ENCODE data around the gene NFATC2.

NFATC2 gene

GRCh38 chr20:51536116-51537069, 6.1 kb downstream of the NFATC2 start:
- DNase-seq: no peak

GRCh38 chr20:51535674-51536073, 6.8 kb downstream of the NFATC2 start:
- no peak for DNase-seq

GRCh38 chr20:51535075-51535386, 7.5 kb downstream of the NFATC2 start:
- no peak for DNase-seq

- no peak for DNase-seq
These were observed 9.0 kb downstream of the NFATC2 start for GRCh38 chr20:51533291-51534172.

- DNase-seq: no peak
These were observed 9.8 kb downstream of the NFATC2 start for GRCh38 chr20:51532577-51533191.

- DNase-seq: no peak
These were observed 10.6 kb downstream of the NFATC2 start for GRCh38 chr20:51531712-51532456.

- DNase-seq: no peak
These were observed 11.3 kb downstream of the NFATC2 start for GRCh38 chr20:51531141-51531710.

GRCh38 chr20:51529758-51530157, 12.8 kb downstream of the NFATC2 start:
- no peak for DNase-seq

- no peak for DNase-seq
These were observed 13.3 kb downstream of the NFATC2 start for GRCh38 chr20:51529081-51529681.

GRCh38 chr20:51528263-51529027, 14.1 kb downstream of the NFATC2 start:
- DNase-seq: no peak

- DNase-seq: no peak
These were observed 15.8 kb downstream of the NFATC2 start for GRCh38 chr20:51526754-51527153.

- no peak for DNase-seq
These were observed 16.4 kb downstream of the NFATC2 start for GRCh38 chr20:51526106-51526470.

- no peak for DNase-seq
These were observed 17.0 kb downstream of the NFATC2 start for GRCh38 chr20:51525241-51526105.

- no peak for DNase-seq
These were observed 19.1 kb downstream of the NFATC2 start for GRCh38 chr20:51523276-51524013.

GRCh38 chr20:51522207-51522606, 20.3 kb downstream of the NFATC2 start:
- no peak for DNase-seq

GRCh38 chr20:51517839-51518238, 24.7 kb downstream of the NFATC2 start:
- no peak for DNase-seq

GRCh38 chr20:51516855-51517254, 25.7 kb downstream of the NFATC2 start:
- DNase-seq: no peak

GRCh38 chr20:51514836-51515235, 27.7 kb downstream of the NFATC2 start:
- no peak for DNase-seq

- DNase-seq: no peak
These were observed 28.3 kb downstream of the NFATC2 start for GRCh38 chr20:51514249-51514648.
